Measurements from ENCODE around the gene CNTN1. TPM values are rescaled to one million over a fixed set of nuclear protein-coding genes. Genes with fewer than 3 reads are reported as not detected.

CNTN1 gene
- total RNA-seq, 2 donors from 2014 or later, result 0.44 to 0.68 TPM

DNA sequence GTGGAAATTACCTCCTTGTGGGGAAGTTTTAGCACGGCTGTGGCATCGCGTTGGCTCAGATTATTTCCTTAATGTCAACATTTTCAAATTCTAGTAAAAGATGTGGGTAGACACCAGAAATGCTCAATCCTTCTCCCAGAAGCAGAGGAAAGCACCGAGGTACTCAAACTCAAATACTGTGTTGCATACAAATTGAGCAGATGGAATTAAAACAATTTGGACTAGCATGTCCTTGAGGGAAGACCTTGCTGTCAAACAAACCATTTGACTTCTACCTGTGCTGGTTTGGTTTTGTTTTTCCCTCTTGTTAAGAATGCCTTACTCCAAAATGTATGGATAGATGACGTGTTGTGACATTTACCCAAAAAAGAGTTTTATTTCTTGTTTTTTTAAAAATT, 136.4 kb downstream of the CNTN1 start:
- intact Hi-C loops (cut with DNase I), result no loop called here
- ATAC-seq (no peak), DNase-seq (no peak)

GRCh38 chr12:40829738-40830144, 137.5 kb downstream of the CNTN1 start:
- ATAC-seq (no peak), DNase-seq (no peak)
- intact Hi-C loops (cut with DNase I), result no loop called here

GRCh38 chr12:40831916-40832315, 139.7 kb downstream of the CNTN1 start:
- intact Hi-C loops (cut with DNase I), result no loop called here
- ATAC-seq, result no peak
- no peak for DNase-seq

- intact Hi-C loops (cut with DNase I), result no loop called here
Measured at GRCh38 chr12:40832668-40833067, 140.4 kb downstream of the CNTN1 start.

DNA sequence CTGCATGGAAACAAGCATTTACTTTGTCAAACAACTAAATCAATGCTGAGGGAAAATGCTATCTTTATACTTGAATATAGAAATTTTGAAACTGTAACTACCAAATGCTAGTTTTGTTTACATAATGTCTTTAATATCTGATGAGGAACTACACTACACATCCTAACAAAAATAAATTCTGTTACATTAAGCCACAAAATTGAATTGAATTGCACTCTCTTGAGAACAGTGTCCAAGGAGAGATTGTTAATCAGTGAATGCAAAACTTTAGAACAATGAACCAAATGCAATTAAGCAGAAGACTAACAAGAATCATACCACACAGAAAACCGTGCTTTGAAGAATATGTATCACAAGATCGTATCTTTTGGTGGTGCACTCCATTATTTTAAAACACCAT, 141.6 kb downstream of the CNTN1 start:
- intact Hi-C loops (cut with DNase I), result no loop called here
- DNase-seq (no peak), ATAC-seq (no peak)

More at GRCh38 chr12:40832668-40833067, 140.4 kb downstream of the CNTN1 start:
- no peak for DNase-seq
- ATAC-seq, result no peak

DNA sequence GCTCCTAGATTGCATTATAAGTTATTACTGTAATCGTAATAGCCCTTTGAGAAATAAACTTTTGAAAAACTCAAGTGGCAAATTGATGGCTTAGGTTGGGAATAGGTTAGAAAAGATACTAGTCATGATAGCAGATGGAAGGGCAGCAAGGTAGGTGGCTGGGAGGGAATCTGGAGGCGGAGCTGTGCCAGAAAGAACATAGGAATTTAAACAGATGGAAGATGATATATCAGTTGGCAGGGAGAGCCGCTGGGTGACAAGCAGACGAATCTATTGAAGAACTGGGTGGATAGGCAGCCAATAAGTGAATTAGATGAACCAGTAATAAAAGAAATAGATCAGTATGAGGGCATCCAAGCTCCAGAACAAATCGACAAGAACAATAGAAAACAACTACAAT, 142.1 kb downstream of the CNTN1 start:
- DNase-seq (no peak), ATAC-seq (no peak)
- intact Hi-C loops (cut with DNase I), result no loop called here

DNA sequence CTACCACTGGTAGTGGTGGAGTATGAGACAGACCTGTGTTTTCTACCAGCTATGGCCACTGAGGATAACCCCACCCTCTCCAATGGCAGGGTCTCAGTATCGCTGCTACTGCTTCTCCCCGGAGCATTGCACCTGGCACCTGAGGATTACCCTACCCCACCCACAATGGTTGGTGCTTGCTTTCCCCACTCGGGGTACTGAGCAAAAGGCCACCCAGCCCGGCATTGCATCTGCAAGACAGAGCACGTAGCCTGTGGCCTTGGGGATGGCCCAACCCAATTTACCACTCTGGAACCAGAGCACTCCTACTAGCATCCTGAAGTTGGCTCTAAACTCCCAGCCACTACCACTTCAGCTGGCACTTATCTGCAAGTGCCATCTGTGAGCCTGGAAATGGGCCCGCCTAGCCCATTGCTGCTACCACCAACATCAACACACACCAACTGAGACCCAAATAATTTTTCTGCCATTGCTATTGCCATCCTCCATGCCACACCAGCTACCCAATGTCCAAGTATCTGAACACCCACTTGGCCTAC, 145.7 kb downstream of the CNTN1 start:
- ATAC-seq, result no peak
- no peak for DNase-seq
- intact Hi-C loops (cut with DNase I), result no loop called here

DNA sequence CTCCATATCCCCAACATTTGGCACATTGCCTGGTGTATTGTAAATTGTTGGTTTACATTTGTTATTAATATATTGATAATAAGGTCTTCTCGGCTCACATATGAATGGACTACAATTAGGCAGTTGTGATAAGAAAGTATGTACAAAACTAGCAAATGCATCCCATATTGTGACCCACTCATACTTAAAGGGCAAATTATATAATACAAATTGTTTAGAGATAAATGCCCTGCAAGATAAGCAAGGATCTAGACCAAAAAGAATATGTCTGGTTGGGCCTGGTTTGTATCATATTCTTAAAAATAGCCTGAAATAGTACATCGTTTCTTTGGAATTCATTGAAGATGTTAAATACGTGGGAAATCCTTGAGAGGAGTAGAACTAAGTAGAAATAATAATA, 151.3 kb downstream of the CNTN1 start:
- DNase-seq (no peak), ATAC-seq (no peak)
- intact Hi-C loops (cut with DNase I), result no loop called here

- DNase-seq (no peak), ATAC-seq (no peak)
- intact Hi-C loops (cut with DNase I), result no loop called here
Measured at GRCh38 chr12:40853221-40853620, 161.0 kb downstream of the CNTN1 start.

DNA sequence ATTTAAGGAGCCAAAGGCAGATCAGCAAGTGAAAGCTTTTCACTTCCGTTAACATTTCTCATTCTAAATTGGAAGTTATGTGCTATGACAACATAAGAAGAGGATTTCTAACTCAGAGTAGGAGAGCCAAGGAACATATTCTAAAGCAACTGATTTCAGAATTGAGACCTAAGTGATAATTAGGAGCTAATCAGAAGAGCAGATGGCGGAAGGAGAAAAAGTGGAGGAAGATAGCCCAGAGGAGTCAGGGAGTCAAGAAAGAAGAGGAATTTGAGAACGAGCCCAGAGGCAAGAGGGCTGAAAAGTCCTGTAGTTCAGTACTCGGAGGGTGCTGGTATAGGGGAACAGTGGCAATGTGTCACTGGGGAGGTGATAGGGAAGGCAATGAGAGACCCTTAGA, 162.4 kb downstream of the CNTN1 start:
- ATAC-seq (no peak), DNase-seq (no peak)
- intact Hi-C loops (cut with DNase I), result no loop called here

DNA sequence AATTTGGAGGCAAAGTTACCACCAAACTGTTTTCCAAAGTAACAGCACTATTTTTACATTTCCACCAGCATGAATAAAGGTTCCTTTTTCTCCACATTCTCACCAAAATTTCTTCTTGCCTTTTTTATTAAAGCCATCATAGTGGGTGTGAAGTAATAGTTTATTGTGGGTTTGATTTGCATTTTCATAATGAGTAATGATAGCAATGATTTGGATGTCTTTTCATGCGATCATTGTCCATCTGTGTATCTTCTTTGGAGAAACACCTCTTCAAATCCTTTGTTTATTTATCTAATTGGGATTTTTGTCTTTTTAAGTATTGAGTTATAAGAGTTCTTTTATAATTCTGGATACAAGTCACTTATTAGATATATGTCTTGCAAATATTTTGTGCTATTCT, 172.7 kb downstream of the CNTN1 start:
- intact Hi-C loops (cut with DNase I), result no loop called here

GRCh38 chr12:40870981-40871380, 178.7 kb downstream of the CNTN1 start:
- ATAC-seq (no peak), DNase-seq (no peak)
- intact Hi-C loops (cut with DNase I), result no loop called here

More for the DNA sequence above, 172.7 kb downstream of the CNTN1 start:
- DNase-seq, result no peak
- no peak for ATAC-seq

DNA sequence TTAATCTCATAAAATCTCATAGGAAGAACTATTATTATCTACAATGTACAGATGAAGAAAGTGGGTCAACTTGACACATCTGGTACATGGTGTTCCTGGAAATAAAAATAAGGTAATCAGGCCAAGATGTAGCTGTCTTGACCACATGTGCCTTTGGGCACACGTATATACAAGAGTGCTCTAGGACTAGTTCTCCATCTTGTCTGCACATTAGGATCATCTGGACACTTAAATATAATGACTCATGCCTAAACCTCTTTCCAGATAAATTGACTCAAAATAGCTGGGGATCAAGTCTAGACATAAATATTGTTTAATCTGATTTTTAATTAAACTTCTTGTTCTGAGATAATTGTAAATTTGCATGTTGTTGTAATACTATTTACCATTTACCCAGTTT, 182.6 kb downstream of the CNTN1 start:
- ATAC-seq (no peak), DNase-seq (no peak)
- intact Hi-C loops (cut with DNase I), result no loop called here

GRCh38 chr12:40889329-40889728, 197.1 kb downstream of the CNTN1 start:
- no peak for DNase-seq
- intact Hi-C loops (cut with DNase I), result no loop called here
- ATAC-seq, result no peak

- ATAC-seq, result no peak
- intact Hi-C loops (cut with DNase I), result no loop called here
- DNase-seq, result no peak
Measured at GRCh38 chr12:40892528-40892927, 200.3 kb downstream of the CNTN1 start.

DNA sequence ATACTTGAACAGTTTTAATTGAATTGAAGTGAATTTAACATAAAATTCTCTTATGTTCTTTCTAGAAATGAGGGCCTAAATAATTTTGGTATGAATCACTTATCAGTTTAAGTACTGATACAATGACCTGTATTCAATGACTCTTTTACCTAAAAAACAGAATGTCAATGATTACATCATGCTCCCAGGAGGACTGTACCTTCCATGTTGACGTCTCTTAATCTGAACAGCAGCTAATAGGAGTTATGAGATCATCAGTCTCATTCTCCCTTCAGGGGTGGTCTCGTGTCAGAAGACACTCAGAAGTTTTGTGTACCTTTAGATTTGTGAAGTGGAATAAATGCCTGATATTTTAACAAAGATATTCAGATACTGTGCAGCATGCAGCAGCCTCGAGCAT, 206.3 kb downstream of the CNTN1 start:
- intact Hi-C loops (cut with DNase I), result no loop called here
- no peak for ATAC-seq
- no peak for DNase-seq

- DNase-seq, result no peak
- no peak for ATAC-seq
- intact Hi-C loops (cut with DNase I), result no loop called here
Measured at GRCh38 chr12:40903040-40903439, 210.8 kb downstream of the CNTN1 start.

DNA sequence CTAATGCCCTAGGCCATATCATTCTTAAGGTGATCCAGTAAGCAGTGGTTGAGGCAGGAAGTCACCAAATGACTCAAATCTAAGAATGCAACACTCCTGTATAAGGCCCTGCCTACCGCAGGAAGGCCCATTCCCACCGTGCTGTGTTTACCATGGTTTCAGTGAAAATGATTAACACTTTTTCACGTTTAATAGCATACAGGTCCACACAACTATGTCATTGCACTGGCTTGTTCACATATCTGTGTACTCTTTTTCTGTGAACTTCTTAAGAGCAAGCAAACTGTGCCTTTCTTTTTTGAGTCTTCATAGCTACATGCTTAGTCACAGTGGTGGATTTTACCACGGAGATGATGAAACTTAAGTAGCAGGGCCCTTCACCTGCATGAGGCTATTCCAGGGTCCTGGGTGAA, 214.9 kb downstream of the CNTN1 start:
- intact Hi-C loops (cut with DNase I), result no loop called here
- ATAC-seq, result no peak

GRCh38 chr12:40911676-40912075, 219.4 kb downstream of the CNTN1 start:
- ATAC-seq (no peak), DNase-seq (no peak)
- intact Hi-C loops (cut with DNase I), result loop anchor here in 1 of 2 donors (10.0 kb wide), 1 partner anchor 287 kb away; no protein-coding TSS in a partner anchor

More for the DNA sequence above, 214.9 kb downstream of the CNTN1 start:
- DNase-seq, result no peak

DNA sequence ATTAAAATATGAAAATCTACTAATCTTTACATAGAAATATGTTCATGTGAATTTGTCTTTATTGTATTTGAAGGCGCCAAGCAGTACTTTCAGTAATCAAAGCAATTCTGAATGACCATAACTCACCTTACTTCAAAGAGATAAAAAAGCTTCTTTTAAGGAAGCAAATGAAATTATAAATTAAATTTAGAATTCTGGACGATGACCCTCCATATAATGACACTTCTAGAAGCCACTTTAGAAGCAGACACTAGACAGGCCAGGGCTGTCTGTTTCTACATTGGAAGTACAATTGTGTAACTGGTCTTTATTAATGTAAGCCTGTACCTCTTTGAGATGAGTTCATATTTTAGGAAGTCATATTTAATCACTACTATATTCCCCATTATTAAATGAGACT, 222.9 kb downstream of the CNTN1 start:
- no peak for ATAC-seq

GRCh38 chr12:40917561-40917960, 225.3 kb downstream of the CNTN1 start:
- intact Hi-C loops (cut with DNase I), result loop anchor here in 1 of 2 donors (10.0 kb wide), 1 partner anchor 293 kb away; no protein-coding TSS in a partner anchor
- ATAC-seq, result no peak
- DNase-seq, result no peak

More for the DNA sequence above, 222.9 kb downstream of the CNTN1 start:
- DNase-seq, result no peak
- intact Hi-C loops (cut with DNase I), result loop anchor here in 1 of 2 donors (10.0 kb wide), 1 partner anchor 290 kb away; no protein-coding TSS in a partner anchor

Measured in left cardiac atrium (tissue), 4 donors.